Esophagus muscularis mucosa (tissue), 4 donors: ENCODE results near the gene SLC9C2. TPM values are rescaled to one million over a fixed set of nuclear protein-coding genes. Genes with fewer than 3 reads are reported as not detected.
"Not testable (repeated sequence)": the region's sequence is repeated elsewhere in the genome, so short reads cannot be mapped to it uniquely, and the experiment has no call there.

Experiments
- DNase-seq: peaks from one replicate; pipeline ENCODE4 v3.0.0-alpha.2; 2017; ENCODE audit errors: extremely low spot score
- H3K27ac ChIP-seq, 4 donors: fragments of 200-600 bp; sonication (generic); replicated peaks in 1 of 4; 1 replicate in 3 of 4; 2 replicates in 1 of 4; pipeline ENCODE4 v1.5.1; 2016 to 2019; ENCODE audit warnings: mild to moderate bottlenecking in 1 of 4
- H3K27me3 ChIP-seq, 4 donors: fragments of 200-600 bp; sonication (generic); one replicate each; pipeline versions ENCODE4 v1.5.1 to v1.6.0; 2016 to 2019
- H3K36me3 ChIP-seq, 4 donors: fragments of 200-600 bp; sonication (generic); one replicate each; pipeline ENCODE4 v1.5.1; 2016 to 2019
- H3K4me1 ChIP-seq, 4 donors: fragments of 200-600 bp; sonication (generic); one replicate each; pipeline ENCODE4 v1.5.1; 2016 to 2019
- H3K4me3 ChIP-seq, 4 donors: fragments of 200-600 bp; sonication (generic); 1 replicate in 2 of 4; 2 replicates in 2 of 4; pipeline ENCODE4 v1.5.1; 2016 to 2019; ENCODE audit warnings: mild to moderate bottlenecking in 4 of 4, moderate library complexity in 1 of 4
- H3K9me3 ChIP-seq, 4 donors: fragments of 200-600 bp; sonication (generic); 1 replicate in 3 of 4; 2 replicates in 1 of 4; pipeline ENCODE4 v1.5.1; 2016 to 2019
- EP300 ChIP-seq: sonication (generic); formaldehyde crosslinking; IDR thresholded peaks from one replicate; pipeline ENCODE4 v1.6.1; 2017; ENCODE audit warnings: antibody characterized with exemption
- POLR2A ChIP-seq: fragments of 450-650 bp; IDR thresholded peaks from one replicate; pipeline ENCODE4 v1.6.1; 2017; ENCODE audit warnings: antibody characterized with exemption, moderate library complexity, mild to moderate bottlenecking, low read depth
- POLR2AphosphoS5 ChIP-seq, 2 donors: sonication (generic); formaldehyde crosslinking; IDR thresholded peaks; one replicate each; pipeline ENCODE4 v1.6.1; 2017; ENCODE audit warnings: antibody characterized with exemption in 2 of 2
- WGBS: methylation state at CpG from one replicate; pipeline ENCODE4 v1.1.5; 2018; 5-methylcytosine and 5-hydroxymethylcytosine counted together
- intact Hi-C: fragments of 100-400 bp; cut with DNase I; formaldehyde crosslinking; loops from one replicate; pipeline ENCODE4 v1.15.1; 2023
- total RNA-seq, 4 donors: library from RNA; depleted of rRNA; stranded (reverse); fragments of >200 nt; gene quantifications; one replicate each; pipeline versions ENCODE4 v1.1.0 to v1.2.1, GENCODE V29; 2016
- TF ChIP-seq, protein P1 (sequence below), 3 experiments: fragments of 200-600 bp in 2 of 3; fragments of 450-650 bp in 1 of 3; sonication (generic) in 2 of 3; IDR thresholded peaks; one replicate each; pipeline ENCODE4 v1.5.1; 2017 to 2019; ENCODE audit warnings: antibody characterized with exemption in 3 of 3, mild to moderate bottlenecking in 2 of 3, moderate library complexity in 1 of 3

The SLC9C2 gene
- total RNA-seq, 4 donors from 2014 or later: not detected

DNA sequence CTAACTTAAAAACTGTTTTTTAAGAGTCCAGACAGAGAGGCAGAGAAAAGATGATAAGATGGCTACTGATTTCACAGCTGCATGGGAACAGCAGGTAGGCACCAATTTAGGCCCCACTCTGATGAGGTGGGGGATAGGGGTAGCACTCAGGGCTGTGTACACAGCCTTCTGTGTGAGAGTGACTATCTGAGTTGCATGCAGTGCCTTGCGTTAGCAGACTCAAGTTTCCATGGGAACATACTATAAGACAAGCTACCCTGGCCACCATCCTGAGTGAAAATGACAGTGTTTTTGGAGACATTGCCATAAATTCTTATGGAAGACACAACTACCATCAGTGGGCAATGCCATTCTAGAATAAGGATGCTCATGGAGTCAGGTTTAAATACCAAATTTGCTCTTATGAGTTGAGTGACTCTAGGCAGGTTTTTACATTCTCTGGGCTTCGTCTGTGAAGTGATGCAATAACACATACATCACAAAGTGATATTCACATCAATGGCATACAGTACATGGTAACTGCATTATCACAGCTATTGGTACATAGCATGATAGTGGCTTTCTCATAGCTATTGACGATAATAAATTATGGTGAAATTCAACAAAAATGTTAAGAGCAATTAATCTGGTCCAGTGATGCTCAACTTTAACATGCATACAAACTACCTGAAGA is 30.5 kb downstream of the SLC9C2 start:
- H3K27me3 ChIP-seq: no peaks in the 10 kb centered on the region
- WGBS: 87% methylated on average over 3 of the region's 3 CpGs
- intact Hi-C loops: no loop called here
- H3K4me3 ChIP-seq: no peak overlapping the region
- H3K27ac ChIP-seq: no peak overlapping the region
- H3K36me3 ChIP-seq: no peaks in the 10 kb centered on the region
- TF ChIP-seq, protein P1, sequence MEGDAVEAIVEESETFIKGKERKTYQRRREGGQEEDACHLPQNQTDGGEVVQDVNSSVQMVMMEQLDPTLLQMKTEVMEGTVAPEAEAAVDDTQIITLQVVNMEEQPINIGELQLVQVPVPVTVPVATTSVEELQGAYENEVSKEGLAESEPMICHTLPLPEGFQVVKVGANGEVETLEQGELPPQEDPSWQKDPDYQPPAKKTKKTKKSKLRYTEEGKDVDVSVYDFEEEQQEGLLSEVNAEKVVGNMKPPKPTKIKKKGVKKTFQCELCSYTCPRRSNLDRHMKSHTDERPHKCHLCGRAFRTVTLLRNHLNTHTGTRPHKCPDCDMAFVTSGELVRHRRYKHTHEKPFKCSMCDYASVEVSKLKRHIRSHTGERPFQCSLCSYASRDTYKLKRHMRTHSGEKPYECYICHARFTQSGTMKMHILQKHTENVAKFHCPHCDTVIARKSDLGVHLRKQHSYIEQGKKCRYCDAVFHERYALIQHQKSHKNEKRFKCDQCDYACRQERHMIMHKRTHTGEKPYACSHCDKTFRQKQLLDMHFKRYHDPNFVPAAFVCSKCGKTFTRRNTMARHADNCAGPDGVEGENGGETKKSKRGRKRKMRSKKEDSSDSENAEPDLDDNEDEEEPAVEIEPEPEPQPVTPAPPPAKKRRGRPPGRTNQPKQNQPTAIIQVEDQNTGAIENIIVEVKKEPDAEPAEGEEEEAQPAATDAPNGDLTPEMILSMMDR (IDR thresholded peaks at IDR 0.05): no peak
- TF ChIP-seq POLR2AphosphoS5 (IDR thresholded peaks at IDR 0.05) (no peak), POLR2A (no peak), EP300 (no peak)
- no peak for DNase-seq
- H3K9me3 ChIP-seq: peaks cover 0 to under 1% (median 0%) of the 10 kb centered on the region in 4 donors
- no peaks in the 10 kb centered on the region for H3K4me1 ChIP-seq

GRCh38 chr1:173570370-173571007 is 32.4 kb downstream of the SLC9C2 start:
- intact Hi-C loops: no loop called here
- WGBS: 81% methylated on average over 3 of the region's 4 CpGs
- no peak for DNase-seq

DNA sequence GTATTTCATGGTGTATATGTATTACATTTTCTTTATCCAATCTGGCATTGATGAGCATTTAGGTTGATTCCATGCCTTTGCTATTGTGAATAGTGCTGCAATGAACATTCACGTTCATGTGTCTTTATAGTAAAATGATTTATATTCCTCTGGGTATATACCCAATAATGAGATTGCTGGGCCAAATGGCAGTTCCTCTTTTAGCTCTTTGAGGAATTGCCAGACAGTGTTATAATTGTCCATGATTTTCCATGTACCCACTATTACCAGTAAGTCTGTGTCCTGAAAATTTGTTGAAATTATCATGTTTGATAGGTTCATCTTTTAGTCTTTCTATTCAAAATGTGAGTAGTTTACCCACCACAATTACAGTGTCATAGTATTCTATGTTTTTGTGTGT is 34.4 kb downstream of the SLC9C2 start:
- 83% methylated on average over 1 of the region's 1 CpG for WGBS
- H3K4me1 ChIP-seq: no peaks in the 10 kb centered on the region
- H3K36me3 ChIP-seq: no peaks in the 10 kb centered on the region
- no peak overlapping the region for H3K4me3 ChIP-seq
- TF ChIP-seq, protein P1 (IDR thresholded peaks at IDR 0.05): no peak
- TF ChIP-seq POLR2AphosphoS5 (IDR thresholded peaks at IDR 0.05) (no peak), POLR2A (no peak), EP300 (no peak)
- no peak for DNase-seq
- H3K27ac ChIP-seq: no peak overlapping the region
- H3K27me3 ChIP-seq: no peaks in the 10 kb centered on the region
- H3K9me3 ChIP-seq: peaks cover 0 to 11% (median 7%) of the 10 kb centered on the region in 4 donors
- intact Hi-C loops: no loop called here

More at GRCh38 chr1:173570370-173571007, 32.4 kb downstream of the SLC9C2 start:
- Histone ChIP-seq H3K27me3 (no peaks in the 10 kb centered on the region), H3K4me1 (no peaks in the 10 kb centered on the region), H3K36me3 (no peaks in the 10 kb centered on the region), H3K4me3 (no peak overlapping the region), H3K27ac (no peak overlapping the region), H3K9me3 (peaks cover 0 to 11% (median 7%) of the 10 kb centered on the region in 4 donors)
- TF ChIP-seq, protein P1 (IDR thresholded peaks at IDR 0.05): no peak
- TF ChIP-seq POLR2AphosphoS5 (IDR thresholded peaks at IDR 0.05): no peak
- no peak for TF ChIP-seq POLR2A
- no peak for TF ChIP-seq EP300

DNA sequence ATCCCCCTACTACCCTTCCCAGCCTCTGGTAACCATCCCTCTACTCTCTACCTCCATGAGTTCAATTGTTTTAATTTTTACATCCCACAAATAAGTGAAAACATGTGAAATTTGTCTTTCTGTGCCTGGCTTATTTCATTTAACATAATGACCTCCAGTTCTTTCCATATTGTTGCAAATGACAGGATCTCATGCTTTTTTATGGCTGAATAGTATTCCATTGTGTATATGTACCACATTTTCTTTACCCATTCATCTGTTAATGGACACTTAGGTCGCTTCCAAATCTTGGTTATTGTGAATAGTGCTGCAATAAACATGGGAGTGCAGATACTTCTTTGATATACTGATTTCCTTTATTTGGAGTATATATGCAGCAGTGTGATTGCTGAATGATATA is 39.0 kb downstream of the SLC9C2 start:
- H3K27ac ChIP-seq, H3K4me3 ChIP-seq, intact Hi-C loops, DNase-seq, H3K27me3 ChIP-seq, H3K4me1 ChIP-seq, H3K36me3 ChIP-seq: not testable (repeated sequence)
- H3K9me3 ChIP-seq: peaks cover 0 to 11% (median 7%) of the 10 kb centered on the region in 4 donors
- 65% methylated on average over 1 of the region's 1 CpG for WGBS

DNA sequence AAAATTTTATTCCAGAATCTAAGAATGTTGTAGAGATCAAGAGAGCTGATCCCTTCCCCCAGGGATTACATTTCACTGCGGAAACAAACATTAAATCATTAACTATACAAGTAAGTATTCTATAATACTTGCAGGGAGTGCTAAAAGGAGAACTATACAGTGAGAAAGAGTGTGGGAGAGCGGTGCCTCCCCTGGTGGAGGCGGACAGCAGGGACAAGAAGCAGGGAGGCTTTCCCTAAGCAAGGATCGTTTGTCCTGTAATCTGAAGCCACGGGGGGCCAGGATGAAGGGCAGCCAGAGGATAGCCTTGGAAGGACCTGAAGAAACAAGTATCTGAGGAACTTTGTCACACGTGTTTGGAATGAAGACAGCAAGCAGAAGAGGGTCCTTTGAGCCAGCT is 40.1 kb downstream of the SLC9C2 start:
- Histone ChIP-seq H3K9me3 (peaks cover 0 to 11% (median 7%) of the 10 kb centered on the region in 4 donors), H3K4me1 (no peaks in the 10 kb centered on the region), H3K36me3 (no peaks in the 10 kb centered on the region), H3K27me3 (no peaks in the 10 kb centered on the region), H3K4me3 (no peak overlapping the region), H3K27ac (no peak overlapping the region)
- no peak for DNase-seq
- 66% methylated on average over 6 of the region's 6 CpGs for WGBS
- intact Hi-C loops: no loop called here
- TF ChIP-seq, protein P1 (IDR thresholded peaks at IDR 0.05): no peak
- TF ChIP-seq POLR2AphosphoS5 (IDR thresholded peaks at IDR 0.05) (no peak), EP300 (no peak), POLR2A (no peak)
